Activated CD4-positive, alpha-beta memory T cell treated with anti-CD3 and anti-CD28 coated beads for 36 hours (primary cell): ENCODE measurements around the gene ILF2. TPM values are rescaled to one million over a fixed set of nuclear protein-coding genes. Genes with fewer than 3 reads are reported as not detected.

ENCODE experiments used
- CTCF ChIA-PET: fragments of 350-600 bp; sonication (Branson Sonifier 250); formaldehyde crosslinking; loops from one replicate; lab custom pipeline; 2021; ENCODE audit warnings: antibody characterized with exemption, inconsistent platforms; lab: Charles Lee
- POLR2A ChIA-PET: fragments of 350-600 bp; sonication (Branson Sonifier 250); formaldehyde crosslinking; loops from one replicate; lab custom pipeline; 2021; ENCODE audit warnings: antibody characterized with exemption; lab: Charles Lee
- DNase-seq: peaks from one replicate; pipeline ENCODE4 v3.0.0-alpha.2; 2020
- H3K27ac Mint-ChIP-seq: one replicate; pipeline ENCODE4 v1.8.0; 2021; ENCODE audit warnings: mixed read lengths
- H3K27me3 Mint-ChIP-seq: one replicate; pipeline ENCODE4 v1.8.0; 2021; ENCODE audit warnings: mixed read lengths
- H3K36me3 Mint-ChIP-seq: one replicate; pipeline ENCODE4 v1.8.0; 2021; ENCODE audit warnings: mixed read lengths
- H3K4me1 Mint-ChIP-seq: one replicate; pipeline ENCODE4 v1.8.0; 2021; ENCODE audit warnings: low read depth, mixed read lengths
- H3K4me3 Mint-ChIP-seq: one replicate; pipeline ENCODE4 v1.8.0; 2021; ENCODE audit warnings: mild to moderate bottlenecking, mixed read lengths
- H3K9me3 Mint-ChIP-seq: one replicate; pipeline ENCODE4 v1.8.0; 2021; ENCODE audit warnings: mixed read lengths
- intact Hi-C: fragments of 100-400 bp; cut with micrococcal nuclease; formaldehyde crosslinking; loops from one replicate; pipeline ENCODE4 v1.15.1; 2023
- microRNA-seq: library from miRNA; unstranded; fragments of <30 nt; microRNA quantifications from one replicate; pipeline ENCODE4 v1.2.0, GENCODE V29; 2022; ENCODE audit warnings: borderline number of aligned reads, borderline microRNAs expressed, borderline replicate concordance
- total RNA-seq, 2 experiments: library from RNA; stranded (reverse); gene quantifications; one replicate each; pipeline ENCODE4 v1.2.3, GENCODE V29; 2021

ILF2 gene
- total RNA-seq, 2 experiments from 2014 or later: 315 to 323 TPM

GRCh38 chr1:153614189-153614900, 56.4 kb downstream of the ILF2 start:
- Mint-ChIP-seq H3K27ac (no peak overlapping the region), H3K4me3 (no peak overlapping the region), H3K9me3 (no peaks in the 10 kb centered on the region), H3K4me1 (no peaks in the 10 kb centered on the region), H3K27me3 (no peaks in the 10 kb centered on the region), H3K36me3 (no peaks in the 10 kb centered on the region)
- no peak for DNase-seq
- intact Hi-C loops: no loop called here
- POLR2A ChIA-PET: no interaction called here
- CTCF ChIA-PET: interaction anchor here (1.0 to 3.6 kb wide), 3 partner anchors 13 to 103 kb away, joined by 5 to 23 read pairs (median 14); partner anchors contain the start of gene S100A13

- POLR2A ChIA-PET: no interaction called here
- no peaks in the 10 kb centered on the region for H3K9me3 Mint-ChIP-seq
- H3K27me3 Mint-ChIP-seq: no peaks in the 10 kb centered on the region
- intact Hi-C loops: no loop called here
- no peaks in the 10 kb centered on the region for H3K4me1 Mint-ChIP-seq
- no peak overlapping the region for H3K4me3 Mint-ChIP-seq
- no peak overlapping the region for H3K27ac Mint-ChIP-seq
- CTCF ChIA-PET: interaction anchor here (3.1 to 3.6 kb wide), 2 partner anchors 81 to 102 kb away, joined by 14 to 23 read pairs; no protein-coding TSS in a partner anchor
- no peak for DNase-seq
- H3K36me3 Mint-ChIP-seq: no peaks in the 10 kb centered on the region
Measured at GRCh38 chr1:153613406-153613805, 57.4 kb downstream of the ILF2 start.

- H3K27ac Mint-ChIP-seq: no peak within 1 kb of the TSS
- CTCF ChIA-PET: interaction anchor here (3.6 kb wide), 1 partner anchor 80 kb away, joined by 14 read pairs; no protein-coding TSS in a partner anchor
- no peaks in the 10 kb centered on the region for H3K36me3 Mint-ChIP-seq
- H3K9me3 Mint-ChIP-seq: no peaks in the 10 kb centered on the region
- no peaks in the 10 kb centered on the region for H3K4me1 Mint-ChIP-seq
- POLR2A ChIA-PET: no interaction called here
- H3K27me3 Mint-ChIP-seq: no peaks in the 10 kb centered on the region
- intact Hi-C loops: no loop called here
- no peak within 1 kb of the TSS for H3K4me3 Mint-ChIP-seq
- no peak for DNase-seq
Measured at GRCh38 chr1:153612755-153613331, 58.0 kb downstream of the ILF2 start, which contains the start of gene S100A16. Gene S100A16, minus strand, starts transcription at chr1:153613137. Its CDS starts 4,986 bp downstream, at chr1:153608151.

- intact Hi-C loops: no loop called here
- CTCF ChIA-PET: no interaction called here
- POLR2A ChIA-PET: no interaction called here
- H3K27me3 Mint-ChIP-seq: no peaks in the 10 kb centered on the region
- DNase-seq: no peak
- no peak overlapping the region for H3K27ac Mint-ChIP-seq
- H3K9me3 Mint-ChIP-seq: no peaks in the 10 kb centered on the region
- H3K4me3 Mint-ChIP-seq: no peak overlapping the region
- H3K36me3 Mint-ChIP-seq: no peaks in the 10 kb centered on the region
- no peaks in the 10 kb centered on the region for H3K4me1 Mint-ChIP-seq
Measured at GRCh38 chr1:153612111-153612754, 58.6 kb downstream of the ILF2 start.

Small RNA genes within 50 kb of the gene (microRNA-seq; reads per million reads assigned to microRNA genes)
- not detected for gene MIR8083

Other genes starting within 250 kb of the ILF2 start
- not detected for gene S100A7, start 210.3 kb downstream of the ILF2 start, total RNA-seq
- 100 to 1,000 TPM; 503 to 513 TPM for gene S100A6, start 135.0 kb downstream of the ILF2 start, total RNA-seq
- gene S100A5, start 130.1 kb downstream of the ILF2 start, total RNA-seq: 1 to 10 TPM; 3.3 to 4.0 TPM
- gene S100A4, start 125.2 kb downstream of the ILF2 start, total RNA-seq: 100 to 1,000 TPM; 352 to 382 TPM
- not detected for gene S100A3, start 121.7 kb downstream of the ILF2 start, total RNA-seq
- gene S100A2, start 105.1 kb downstream of the ILF2 start, total RNA-seq: 1 to 10 TPM; 3.5 to 5.3 TPM
- gene S100A16, start 57.9 kb downstream of the ILF2 start, total RNA-seq: not detected
- gene S100A14, start 54.7 kb downstream of the ILF2 start, total RNA-seq: under 1 TPM; 0.26 to 0.46 TPM
- 10 to 100 TPM; 11.6 to 13.6 TPM for gene S100A13, start 43.5 kb downstream of the ILF2 start, total RNA-seq
- gene S100A1, start 42.6 kb downstream of the ILF2 start, total RNA-seq: not detected
- 10 to 100 TPM; 92.5 to 94.7 TPM for gene CHTOP, start 36.9 kb downstream of the ILF2 start, total RNA-seq
- gene SNAPIN, start 12.3 kb downstream of the ILF2 start, total RNA-seq: 10 to 100 TPM; 31.3 to 32.1 TPM
- under 1 TPM; 0.05 to 0.07 TPM for gene NPR1, start 7.7 kb upstream of the ILF2 start, total RNA-seq
- gene INTS3, start 57.1 kb upstream of the ILF2 start, total RNA-seq: 10 to 100 TPM; 45.5 to 47.7 TPM
- 1 to 10 TPM; 5.9 to 7.8 TPM for gene SLC27A3, start 104.4 kb upstream of the ILF2 start, total RNA-seq